ENCODE measurements around the gene EGFR. TPM values are rescaled to one million over a fixed set of nuclear protein-coding genes. Genes with fewer than 3 reads are reported as not detected.
A peak's percentile ranks its signal among the peaks of the same experiment; 100 is the strongest.

Gene EGFR
- total and polyA plus RNA-seq, 4 donors: 24.1 to 57.6 (median 29.9) TPM

DNA sequence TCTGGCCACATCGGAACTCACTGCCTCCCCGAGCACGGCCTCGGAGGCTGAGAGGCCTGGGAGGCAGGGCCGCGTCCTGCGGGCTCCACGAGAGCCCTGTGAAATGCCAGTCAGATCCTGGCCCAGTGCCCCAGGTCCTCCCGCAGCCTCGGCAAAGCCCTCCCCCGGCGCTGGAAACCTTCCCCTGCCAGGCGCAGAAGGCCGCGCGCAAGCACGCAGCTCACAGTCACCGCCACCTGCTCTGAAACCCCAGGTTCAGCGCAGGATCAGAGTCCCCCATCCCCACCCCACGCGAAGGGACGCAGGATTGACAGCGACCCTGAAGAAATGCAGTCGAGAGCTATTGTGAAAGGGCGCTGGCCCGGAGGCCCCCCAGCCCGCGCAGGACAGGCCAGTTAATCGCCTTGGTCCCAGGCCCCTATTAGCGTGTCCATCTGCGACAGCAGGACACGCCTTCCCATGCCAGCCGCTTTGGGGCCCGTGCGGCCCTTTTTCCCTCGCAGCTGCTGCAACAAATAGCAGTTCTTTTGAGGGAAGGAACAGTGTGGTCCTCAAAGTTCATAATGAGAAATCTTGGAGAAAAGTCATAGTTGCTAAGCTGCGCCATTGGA lies 13.5 kb upstream of the EGFR start:
- H3K36me3 ChIP-seq (ENCODE audit: control insufficient read depth, insufficient read depth, low read length): no peaks in the 10 kb centered on the region
- H3K4me3 ChIP-seq (ENCODE audit: low read depth, low read length): no peak overlapping the region
- peaks cover 3% of the 10 kb centered on the region for H3K27me3 ChIP-seq (ENCODE audit: control insufficient read depth, insufficient read depth, low read length)
- no peak overlapping the region for H3K27ac ChIP-seq (ENCODE audit: low read depth, low read length)
- H3K9me3 ChIP-seq (ENCODE audit: control insufficient read depth, insufficient read depth, low read length): no peaks in the 10 kb centered on the region
- peak in 2 of 6 donors; percentile 33 to 45 for DNase-seq (ENCODE audit: low read depth in 4 of 6, low spot score in 6 of 6)
- WGBS (ENCODE audit: insufficient coverage): 60% methylated on average over 36 of the region's 37 CpGs
- peaks cover 11% of the 10 kb centered on the region for H3K4me1 ChIP-seq (ENCODE audit: control insufficient read depth, insufficient read depth, low read length)

DNA sequence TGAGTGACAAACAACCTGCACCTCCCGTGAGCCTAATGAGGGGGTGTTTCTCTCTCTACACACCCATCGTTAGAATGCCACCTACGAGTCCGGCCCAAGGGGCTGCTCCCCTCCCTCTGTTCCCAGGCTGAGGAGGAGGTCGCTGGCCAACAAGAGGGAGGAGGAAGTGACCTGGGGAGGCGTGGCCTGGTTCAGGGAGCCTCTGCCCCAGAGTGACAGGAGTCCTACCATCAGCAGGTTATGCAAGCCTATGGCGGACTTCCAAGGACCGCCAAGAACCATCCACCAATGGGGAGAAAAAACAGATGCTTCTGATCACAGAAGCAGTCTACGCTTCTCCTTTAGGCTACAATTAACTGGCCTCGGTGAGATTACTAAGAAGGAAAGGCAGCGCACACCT lies 12.3 kb upstream of the EGFR start:
- H3K36me3 ChIP-seq (ENCODE audit: control insufficient read depth, insufficient read depth, low read length): no peaks in the 10 kb centered on the region
- H3K9me3 ChIP-seq (ENCODE audit: control insufficient read depth, insufficient read depth, low read length): no peaks in the 10 kb centered on the region
- H3K4me3 ChIP-seq (ENCODE audit: low read depth, low read length): no peak overlapping the region
- no peak overlapping the region for H3K27ac ChIP-seq (ENCODE audit: low read depth, low read length)
- H3K27me3 ChIP-seq (ENCODE audit: control insufficient read depth, insufficient read depth, low read length): peaks cover 3% of the 10 kb centered on the region
- DNase-seq (ENCODE audit: low read depth in 4 of 6, low spot score in 6 of 6): no peak
- 92% methylated on average over 6 of the region's 11 CpGs for WGBS (ENCODE audit: insufficient coverage)
- H3K4me1 ChIP-seq (ENCODE audit: control insufficient read depth, insufficient read depth, low read length): peaks cover 11% of the 10 kb centered on the region

DNA sequence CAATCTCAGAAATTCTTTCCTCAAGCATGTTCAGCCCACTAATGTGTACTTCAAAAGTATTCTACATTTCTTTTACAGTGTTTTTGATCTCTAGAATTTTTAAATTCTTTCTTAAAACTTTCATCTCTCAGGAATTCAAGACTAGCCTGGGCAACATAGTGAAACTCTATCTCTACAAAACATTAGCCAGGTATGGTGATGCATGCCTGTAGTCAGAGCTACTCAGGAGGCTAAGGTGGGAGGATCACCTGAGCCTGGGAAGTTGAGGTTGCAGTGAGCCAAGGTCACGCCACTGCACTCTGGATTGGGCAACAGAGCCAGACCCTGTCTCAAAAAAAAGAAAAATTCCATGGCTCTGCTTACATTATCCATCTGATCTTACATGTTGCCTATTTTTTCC lies 5.0 kb upstream of the EGFR start:
- H3K27ac ChIP-seq (ENCODE audit: low read depth, low read length): no peak overlapping the region
- H3K4me1 ChIP-seq (ENCODE audit: control insufficient read depth, insufficient read depth, low read length): peaks cover 14% of the 10 kb centered on the region
- H3K27me3 ChIP-seq (ENCODE audit: control insufficient read depth, insufficient read depth, low read length): peaks cover 7% of the 10 kb centered on the region
- no peaks in the 10 kb centered on the region for H3K36me3 ChIP-seq (ENCODE audit: control insufficient read depth, insufficient read depth, low read length)
- DNase-seq (ENCODE audit: low read depth in 4 of 6, low spot score in 6 of 6): no peak
- H3K4me3 ChIP-seq (ENCODE audit: low read depth, low read length): no peak overlapping the region
- 100% methylated on average over 1 of the region's 1 CpG for WGBS (ENCODE audit: insufficient coverage)
- H3K9me3 ChIP-seq (ENCODE audit: control insufficient read depth, insufficient read depth, low read length): no peaks in the 10 kb centered on the region

DNA sequence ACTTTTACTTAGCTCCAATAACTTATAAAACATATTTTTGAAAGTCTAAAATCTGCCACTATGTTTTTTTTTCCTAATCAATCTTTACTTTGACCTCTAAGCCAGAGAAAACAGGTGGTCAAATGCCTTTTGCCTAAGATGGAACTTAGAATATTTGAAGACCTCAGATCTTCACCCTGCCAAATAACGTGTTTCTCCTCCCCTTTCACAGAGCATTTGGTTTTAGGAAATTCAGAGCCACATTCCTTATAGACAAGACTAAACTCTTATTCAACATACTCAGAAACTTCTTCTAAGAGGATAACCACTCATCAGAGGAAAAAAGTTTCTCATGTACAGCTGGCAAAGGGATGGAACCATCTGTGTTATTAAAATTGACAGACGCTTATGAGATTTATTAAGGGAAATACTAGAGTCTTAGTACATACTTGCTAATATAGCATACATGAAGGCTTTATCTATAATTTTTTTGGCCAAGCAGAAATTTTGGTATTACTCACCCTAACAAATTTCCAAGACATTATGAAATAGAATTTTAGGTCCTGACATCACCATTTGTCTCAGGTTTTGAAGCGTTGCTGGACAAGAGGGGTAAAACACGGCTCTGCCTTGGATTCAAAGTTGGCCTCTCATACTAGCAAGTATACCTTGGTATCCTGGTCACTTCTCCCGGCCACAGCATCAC lies 2.6 kb upstream of the EGFR start:
- peaks cover 22% of the 10 kb centered on the region for H3K4me1 ChIP-seq (ENCODE audit: control insufficient read depth, insufficient read depth, low read length)
- no peak for DNase-seq (ENCODE audit: low read depth in 4 of 6, low spot score in 6 of 6)
- H3K27me3 ChIP-seq (ENCODE audit: control insufficient read depth, insufficient read depth, low read length): peaks cover 13% of the 10 kb centered on the region
- H3K4me3 ChIP-seq (ENCODE audit: low read depth, low read length): no peak overlapping the region
- 97% methylated on average over 3 of the region's 5 CpGs for WGBS (ENCODE audit: insufficient coverage)
- H3K36me3 ChIP-seq (ENCODE audit: control insufficient read depth, insufficient read depth, low read length): no peaks in the 10 kb centered on the region
- no peaks in the 10 kb centered on the region for H3K9me3 ChIP-seq (ENCODE audit: control insufficient read depth, insufficient read depth, low read length)
- no peak overlapping the region for H3K27ac ChIP-seq (ENCODE audit: low read depth, low read length)

DNA sequence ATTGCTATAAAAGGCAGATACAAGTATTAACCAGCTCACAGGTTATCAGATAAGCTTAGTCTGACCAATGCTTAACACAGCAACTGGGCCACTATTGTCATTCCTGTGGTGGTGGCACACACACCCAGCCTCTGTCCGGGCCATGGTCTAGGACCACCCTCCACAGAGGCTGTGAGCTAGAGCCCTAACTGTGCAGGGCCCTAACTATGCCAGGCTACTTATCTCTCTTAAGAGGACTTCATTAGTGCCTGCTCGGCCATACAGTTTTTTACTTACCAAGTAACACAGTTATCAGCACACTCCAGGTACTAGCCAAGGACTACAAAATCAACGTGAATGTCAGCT lies 2.1 kb upstream of the EGFR start:
- peaks cover 13% of the 10 kb centered on the region for H3K27me3 ChIP-seq (ENCODE audit: control insufficient read depth, insufficient read depth, low read length)
- DNase-seq (ENCODE audit: low read depth in 4 of 6, low spot score in 6 of 6): no peak
- no peaks in the 10 kb centered on the region for H3K36me3 ChIP-seq (ENCODE audit: control insufficient read depth, insufficient read depth, low read length)
- no peaks in the 10 kb centered on the region for H3K9me3 ChIP-seq (ENCODE audit: control insufficient read depth, insufficient read depth, low read length)
- no peak overlapping the region for H3K27ac ChIP-seq (ENCODE audit: low read depth, low read length)
- no peak overlapping the region for H3K4me3 ChIP-seq (ENCODE audit: low read depth, low read length)
- peaks cover 23% of the 10 kb centered on the region for H3K4me1 ChIP-seq (ENCODE audit: control insufficient read depth, insufficient read depth, low read length)
- WGBS (ENCODE audit: insufficient coverage): 98% methylated on average over 3 of the region's 3 CpGs

DNA sequence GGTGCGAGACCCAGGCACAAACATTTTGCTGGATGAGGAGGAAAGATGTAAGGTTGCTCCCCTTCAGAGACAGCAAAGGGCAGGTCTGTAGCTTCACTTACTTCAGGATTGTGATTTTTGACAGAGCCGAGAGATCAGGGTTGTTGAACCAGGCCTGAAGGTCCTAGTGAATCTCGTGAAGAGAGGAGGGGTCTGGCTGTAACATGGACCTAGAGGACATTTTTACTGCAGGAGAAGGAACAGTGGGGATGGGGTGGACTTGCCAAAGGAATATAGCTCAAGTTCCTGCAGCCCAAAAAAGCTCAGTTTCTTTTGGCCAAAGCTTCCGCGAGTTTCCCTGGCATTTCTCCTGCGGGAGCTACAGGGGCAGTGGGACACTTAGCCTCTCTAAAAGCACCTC lies 976 bp upstream of the EGFR start:
- WGBS (ENCODE audit: insufficient coverage): 63% methylated on average over 6 of the region's 6 CpGs
- Histone ChIP-seq H3K36me3 (ENCODE audit: control insufficient read depth, insufficient read depth, low read length) (no peaks in the 10 kb centered on the region), H3K9me3 (ENCODE audit: control insufficient read depth, insufficient read depth, low read length) (no peaks in the 10 kb centered on the region), H3K4me1 (ENCODE audit: control insufficient read depth, insufficient read depth, low read length) (peaks cover 29% of the 10 kb centered on the region), H3K27me3 (ENCODE audit: control insufficient read depth, insufficient read depth, low read length) (peaks cover 13% of the 10 kb centered on the region), H3K4me3 (ENCODE audit: low read depth, low read length) (no peak overlapping the region), H3K27ac (ENCODE audit: low read depth, low read length) (no peak overlapping the region)
- DNase-seq (ENCODE audit: low read depth in 4 of 6, low spot score in 6 of 6): no peak

DNA sequence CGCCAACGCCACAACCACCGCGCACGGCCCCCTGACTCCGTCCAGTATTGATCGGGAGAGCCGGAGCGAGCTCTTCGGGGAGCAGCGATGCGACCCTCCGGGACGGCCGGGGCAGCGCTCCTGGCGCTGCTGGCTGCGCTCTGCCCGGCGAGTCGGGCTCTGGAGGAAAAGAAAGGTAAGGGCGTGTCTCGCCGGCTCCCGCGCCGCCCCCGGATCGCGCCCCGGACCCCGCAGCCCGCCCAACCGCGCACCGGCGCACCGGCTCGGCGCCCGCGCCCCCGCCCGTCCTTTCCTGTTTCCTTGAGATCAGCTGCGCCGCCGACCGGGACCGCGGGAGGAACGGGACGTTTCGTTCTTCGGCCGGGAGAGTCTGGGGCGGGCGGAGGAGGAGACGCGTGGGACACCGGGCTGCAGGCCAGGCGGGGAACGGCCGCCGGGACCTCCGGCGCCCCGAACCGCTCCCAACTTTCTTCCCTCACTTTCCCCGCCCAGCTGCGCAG lies 424 bp downstream of the EGFR start:
- Histone ChIP-seq H3K36me3 (ENCODE audit: control insufficient read depth, insufficient read depth, low read length) (no peaks in the 10 kb centered on the region), H3K27ac (ENCODE audit: low read depth, low read length) (no peak overlapping the region), H3K4me3 (ENCODE audit: low read depth, low read length) (peak overlapping the region; percentile 59), H3K4me1 (ENCODE audit: control insufficient read depth, insufficient read depth, low read length) (peaks cover 29% of the 10 kb centered on the region), H3K9me3 (ENCODE audit: control insufficient read depth, insufficient read depth, low read length) (no peaks in the 10 kb centered on the region), H3K27me3 (ENCODE audit: control insufficient read depth, insufficient read depth, low read length) (peaks cover 13% of the 10 kb centered on the region)
- peak in 2 of 6 donors; percentile 52 to 59 for DNase-seq (ENCODE audit: low read depth in 4 of 6, low spot score in 6 of 6)
- WGBS (ENCODE audit: insufficient coverage): under 1% methylated on average over 70 of the region's 70 CpGs

DNA sequence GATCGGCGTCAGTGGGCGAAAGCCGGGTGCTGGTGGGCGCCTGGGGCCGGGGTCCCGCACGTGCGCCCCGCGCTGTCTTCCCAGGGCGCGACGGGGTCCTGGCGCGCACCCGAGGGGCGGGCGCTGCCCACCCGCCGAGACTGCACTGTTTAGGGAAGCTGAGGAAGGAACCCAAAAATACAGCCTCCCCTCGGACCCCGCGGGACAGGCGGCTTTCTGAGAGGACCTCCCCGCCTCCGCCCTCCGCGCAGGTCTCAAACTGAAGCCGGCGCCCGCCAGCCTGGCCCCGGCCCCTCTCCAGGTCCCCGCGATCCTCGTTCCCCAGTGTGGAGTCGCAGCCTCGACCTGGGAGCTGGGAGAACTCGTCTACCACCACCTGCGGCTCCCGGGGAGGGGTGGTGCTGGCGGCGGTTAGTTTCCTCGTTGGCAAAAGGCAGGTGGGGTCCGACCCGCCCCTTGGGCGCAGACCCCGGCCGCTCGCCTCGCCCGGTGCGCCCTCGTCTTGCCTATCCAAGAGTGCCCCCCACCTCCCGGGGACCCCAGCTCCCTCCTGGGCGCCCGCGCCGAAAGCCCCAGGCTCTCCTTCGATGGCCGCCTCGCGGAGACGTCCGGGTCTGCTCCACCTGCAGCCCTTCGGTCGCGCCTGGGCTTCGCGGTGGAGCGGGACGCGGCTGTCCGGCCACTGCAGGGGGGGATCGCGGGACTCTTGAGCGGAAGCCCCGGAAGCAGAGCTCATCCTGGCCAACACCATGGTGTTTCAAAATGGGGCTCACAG lies 1.1 kb downstream of the EGFR start:
- H3K36me3 ChIP-seq (ENCODE audit: control insufficient read depth, insufficient read depth, low read length): no peaks in the 10 kb centered on the region
- H3K4me1 ChIP-seq (ENCODE audit: control insufficient read depth, insufficient read depth, low read length): peaks cover 29% of the 10 kb centered on the region
- peak overlapping the region; percentile 59 for H3K4me3 ChIP-seq (ENCODE audit: low read depth, low read length)
- peak in 2 of 6 donors; percentile 16 to 37 for DNase-seq (ENCODE audit: low read depth in 4 of 6, low spot score in 6 of 6)
- peaks cover 13% of the 10 kb centered on the region for H3K27me3 ChIP-seq (ENCODE audit: control insufficient read depth, insufficient read depth, low read length)
- H3K27ac ChIP-seq (ENCODE audit: low read depth, low read length): no peak overlapping the region
- no peaks in the 10 kb centered on the region for H3K9me3 ChIP-seq (ENCODE audit: control insufficient read depth, insufficient read depth, low read length)
- WGBS (ENCODE audit: insufficient coverage): under 1% methylated on average over 78 of the region's 78 CpGs

DNA sequence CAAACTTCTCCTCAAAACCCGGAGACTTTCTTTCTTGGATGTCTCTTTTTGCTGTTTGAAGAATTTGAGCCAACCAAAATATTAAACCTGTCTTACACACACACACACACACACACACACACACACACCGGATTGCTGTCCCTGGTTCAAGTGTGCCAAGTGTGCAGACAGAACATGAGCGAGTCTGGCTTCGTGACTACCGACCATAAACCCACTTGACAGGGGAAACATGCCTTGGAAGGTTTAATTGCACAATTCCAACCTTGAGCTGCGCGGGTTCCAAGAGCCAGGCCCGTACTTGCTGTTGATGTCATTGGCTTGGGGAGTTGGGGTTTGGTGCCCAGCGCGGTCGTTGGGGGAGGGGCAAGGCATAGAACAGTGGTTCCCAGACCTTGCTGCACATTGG lies 1.7 kb downstream of the EGFR start:
- DNase-seq (ENCODE audit: low read depth in 4 of 6, low spot score in 6 of 6): peak in 2 of 6 donors; percentile 24 to 36
- Histone ChIP-seq H3K36me3 (ENCODE audit: control insufficient read depth, insufficient read depth, low read length) (no peaks in the 10 kb centered on the region), H3K27ac (ENCODE audit: low read depth, low read length) (peak overlapping the region; percentile 10), H3K4me3 (ENCODE audit: low read depth, low read length) (peak overlapping the region; percentile 59), H3K9me3 (ENCODE audit: control insufficient read depth, insufficient read depth, low read length) (no peaks in the 10 kb centered on the region), H3K27me3 (ENCODE audit: control insufficient read depth, insufficient read depth, low read length) (peaks cover 13% of the 10 kb centered on the region), H3K4me1 (ENCODE audit: control insufficient read depth, insufficient read depth, low read length) (peaks cover 29% of the 10 kb centered on the region)
- WGBS (ENCODE audit: insufficient coverage): 23% methylated on average over 3 of the region's 11 CpGs
